Activated CD8-positive, alpha-beta T cell treated with anti-CD3 and anti-CD28 coated beads for 36 hours (primary cell): ENCODE results near the gene PIWIL4. TPM values are rescaled to one million over a fixed set of nuclear protein-coding genes. Genes with fewer than 3 reads are reported as not detected.

ENCODE experiments used
- ATAC-seq: fragments of 200-7000 bp; cut with Tn5 transposase; one replicate; pipeline ENCODE4 v1.10.0; 2021; ENCODE audit warnings: mild to moderate bottlenecking, moderate library complexity
- CTCF ChIA-PET: fragments of 350-600 bp; sonication (Branson Sonifier 250); formaldehyde crosslinking; loops from one replicate; lab custom pipeline; 2021; ENCODE audit warnings: antibody characterized with exemption; lab: Charles Lee
- POLR2A ChIA-PET: fragments of 350-600 bp; sonication (Branson Sonifier 250); formaldehyde crosslinking; loops from one replicate; lab custom pipeline; 2021; ENCODE audit warnings: antibody characterized with exemption; lab: Charles Lee
- DNase-seq: peaks from one replicate; pipeline ENCODE4 v3.0.0-alpha.2; 2020
- H3K27ac Mint-ChIP-seq: one replicate; pipeline ENCODE4 v1.8.0; 2021; ENCODE audit warnings: mild to moderate bottlenecking, mixed read lengths
- H3K27me3 Mint-ChIP-seq: one replicate; pipeline ENCODE4 v1.8.0; 2021; ENCODE audit warnings: mixed read lengths
- H3K36me3 Mint-ChIP-seq: one replicate; pipeline ENCODE4 v1.8.0; 2021; ENCODE audit warnings: low read depth, mixed read lengths
- H3K4me1 Mint-ChIP-seq: one replicate; pipeline ENCODE4 v1.8.0; 2021; ENCODE audit warnings: low read depth, mixed read lengths
- H3K4me3 Mint-ChIP-seq: one replicate; pipeline ENCODE4 v1.8.0; 2021; ENCODE audit warnings: mild to moderate bottlenecking, moderate library complexity, mixed read lengths
- H3K9me3 Mint-ChIP-seq: one replicate; pipeline ENCODE4 v1.8.0; 2021; ENCODE audit warnings: mixed read lengths
- intact Hi-C: fragments of 100-400 bp; cut with micrococcal nuclease; formaldehyde crosslinking; loops from one replicate; pipeline ENCODE4 v1.10.0; 2022
- total RNA-seq, 2 experiments: library from RNA; stranded (reverse); gene quantifications; one replicate each; pipeline ENCODE4 v1.2.3, GENCODE V29; 2021
- TF ChIP-seq, protein P1 (sequence below): fragments of 200-600 bp; IDR thresholded peaks from one replicate; pipeline ENCODE4 v1.8.0; 2022; ENCODE audit warnings: antibody characterized with exemption, mild to moderate bottlenecking

Gene PIWIL4
- total RNA-seq, 2 experiments from 2014 or later, result 0.36 to 0.50 TPM

DNA sequence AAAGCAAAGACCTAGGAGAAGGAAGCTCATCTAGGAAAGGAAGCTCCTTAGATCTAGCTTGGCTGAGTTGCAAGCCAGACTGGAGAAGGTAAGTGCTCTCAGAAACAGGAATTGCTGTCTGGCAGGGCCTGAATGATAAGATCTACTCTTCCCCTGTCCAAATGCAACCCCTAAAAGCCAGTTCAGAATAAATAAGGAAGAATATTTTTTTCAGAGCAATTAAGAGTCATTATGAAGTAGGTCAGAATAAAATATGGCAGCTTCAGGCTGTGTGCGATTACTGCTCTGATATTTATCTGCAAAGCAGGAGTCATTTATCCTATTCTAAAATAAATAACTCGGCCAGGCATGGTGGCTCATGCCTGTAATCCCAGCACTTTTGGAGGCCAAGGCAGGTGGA, 82.1 kb downstream of the PIWIL4 start:
- no peaks in the 10 kb centered on the region for H3K36me3 Mint-ChIP-seq
- no peak for ATAC-seq
- TF ChIP-seq, protein P1, sequence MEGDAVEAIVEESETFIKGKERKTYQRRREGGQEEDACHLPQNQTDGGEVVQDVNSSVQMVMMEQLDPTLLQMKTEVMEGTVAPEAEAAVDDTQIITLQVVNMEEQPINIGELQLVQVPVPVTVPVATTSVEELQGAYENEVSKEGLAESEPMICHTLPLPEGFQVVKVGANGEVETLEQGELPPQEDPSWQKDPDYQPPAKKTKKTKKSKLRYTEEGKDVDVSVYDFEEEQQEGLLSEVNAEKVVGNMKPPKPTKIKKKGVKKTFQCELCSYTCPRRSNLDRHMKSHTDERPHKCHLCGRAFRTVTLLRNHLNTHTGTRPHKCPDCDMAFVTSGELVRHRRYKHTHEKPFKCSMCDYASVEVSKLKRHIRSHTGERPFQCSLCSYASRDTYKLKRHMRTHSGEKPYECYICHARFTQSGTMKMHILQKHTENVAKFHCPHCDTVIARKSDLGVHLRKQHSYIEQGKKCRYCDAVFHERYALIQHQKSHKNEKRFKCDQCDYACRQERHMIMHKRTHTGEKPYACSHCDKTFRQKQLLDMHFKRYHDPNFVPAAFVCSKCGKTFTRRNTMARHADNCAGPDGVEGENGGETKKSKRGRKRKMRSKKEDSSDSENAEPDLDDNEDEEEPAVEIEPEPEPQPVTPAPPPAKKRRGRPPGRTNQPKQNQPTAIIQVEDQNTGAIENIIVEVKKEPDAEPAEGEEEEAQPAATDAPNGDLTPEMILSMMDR, result no peak
- no peaks in the 10 kb centered on the region for H3K4me1 Mint-ChIP-seq
- intact Hi-C loops, result no loop called here
- H3K4me3 Mint-ChIP-seq, result no peak overlapping the region
- no peaks in the 10 kb centered on the region for H3K9me3 Mint-ChIP-seq
- no peak for DNase-seq
- H3K27ac Mint-ChIP-seq, result no peak overlapping the region
- POLR2A ChIA-PET, result no interaction called here
- CTCF ChIA-PET, result interaction anchor here (1.5 kb wide), 1 partner anchor 26 kb away, joined by 6 read pairs; no protein-coding TSS in a partner anchor
- H3K27me3 Mint-ChIP-seq, result no peaks in the 10 kb centered on the region

DNA sequence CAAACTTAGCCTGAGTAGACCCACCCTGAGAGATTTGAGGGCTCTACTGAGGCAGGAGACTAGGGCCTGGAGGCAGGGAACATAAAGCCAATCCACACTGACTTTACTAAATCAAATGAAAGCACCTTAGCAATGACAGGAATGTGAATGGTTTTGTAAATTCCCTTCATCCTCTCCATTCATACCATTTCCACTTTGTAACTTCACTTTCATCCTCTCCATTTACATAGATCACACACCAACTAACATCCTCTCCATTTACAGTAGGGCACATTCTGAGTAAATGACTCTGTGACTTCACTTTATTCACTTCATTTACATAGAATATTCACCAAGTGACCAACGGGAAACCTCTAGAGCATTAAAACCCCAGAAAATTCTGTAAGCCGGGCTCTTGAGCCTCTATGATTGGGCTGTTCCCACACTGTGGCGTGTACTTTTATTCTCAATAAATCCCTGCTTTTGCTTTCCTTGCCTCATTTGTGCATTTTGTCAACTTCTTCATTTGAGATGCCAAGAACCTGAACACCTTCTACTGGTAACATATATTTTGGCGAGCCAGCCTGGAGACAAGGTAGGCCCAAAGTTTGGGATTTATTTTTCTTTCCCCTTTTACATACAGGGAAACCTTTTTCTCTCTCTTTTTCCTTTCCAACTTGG, 82.9 kb downstream of the PIWIL4 start:
- H3K4me3 Mint-ChIP-seq, result no peak overlapping the region
- H3K9me3 Mint-ChIP-seq, result no peaks in the 10 kb centered on the region
- TF ChIP-seq, protein P1, result no peak
- ATAC-seq (no peak), DNase-seq (no peak)
- ChIA-PET POLR2A (no interaction called here), CTCF (interaction anchor here (1.5 kb wide), 1 partner anchor 27 kb away, joined by 6 read pairs; no protein-coding TSS in a partner anchor)
- no peaks in the 10 kb centered on the region for H3K27me3 Mint-ChIP-seq
- no peaks in the 10 kb centered on the region for H3K4me1 Mint-ChIP-seq
- H3K27ac Mint-ChIP-seq, result no peak overlapping the region
- H3K36me3 Mint-ChIP-seq, result no peaks in the 10 kb centered on the region
- intact Hi-C loops, result no loop called here

DNA sequence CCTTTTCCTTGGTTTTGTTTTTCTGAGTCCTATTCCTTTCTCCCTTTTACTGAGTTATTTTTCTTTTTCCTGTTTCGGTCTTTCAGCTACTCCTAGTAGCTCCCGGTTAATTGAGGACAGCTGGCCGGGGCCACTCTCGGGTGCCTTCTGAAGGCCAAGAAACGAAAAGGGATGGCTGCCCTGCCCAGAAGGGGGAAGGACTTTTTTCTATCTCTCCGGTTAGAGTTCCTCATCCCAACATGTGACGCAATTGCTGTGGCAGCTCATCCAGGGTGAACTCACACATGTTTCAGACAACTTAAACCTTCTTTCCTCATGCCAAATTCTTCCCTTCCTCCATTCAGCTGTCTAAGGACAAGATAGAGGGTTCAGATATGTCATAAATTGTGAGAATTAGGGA, 83.6 kb downstream of the PIWIL4 start:
- Mint-ChIP-seq H3K36me3 (no peaks in the 10 kb centered on the region), H3K4me1 (no peaks in the 10 kb centered on the region), H3K9me3 (no peaks in the 10 kb centered on the region), H3K4me3 (no peak overlapping the region), H3K27me3 (no peaks in the 10 kb centered on the region), H3K27ac (no peak overlapping the region)
- intact Hi-C loops, result no loop called here
- DNase-seq (no peak), ATAC-seq (no peak)
- ChIA-PET POLR2A (no interaction called here), CTCF (no interaction called here)
- TF ChIP-seq, protein P1, result no peak

DNA sequence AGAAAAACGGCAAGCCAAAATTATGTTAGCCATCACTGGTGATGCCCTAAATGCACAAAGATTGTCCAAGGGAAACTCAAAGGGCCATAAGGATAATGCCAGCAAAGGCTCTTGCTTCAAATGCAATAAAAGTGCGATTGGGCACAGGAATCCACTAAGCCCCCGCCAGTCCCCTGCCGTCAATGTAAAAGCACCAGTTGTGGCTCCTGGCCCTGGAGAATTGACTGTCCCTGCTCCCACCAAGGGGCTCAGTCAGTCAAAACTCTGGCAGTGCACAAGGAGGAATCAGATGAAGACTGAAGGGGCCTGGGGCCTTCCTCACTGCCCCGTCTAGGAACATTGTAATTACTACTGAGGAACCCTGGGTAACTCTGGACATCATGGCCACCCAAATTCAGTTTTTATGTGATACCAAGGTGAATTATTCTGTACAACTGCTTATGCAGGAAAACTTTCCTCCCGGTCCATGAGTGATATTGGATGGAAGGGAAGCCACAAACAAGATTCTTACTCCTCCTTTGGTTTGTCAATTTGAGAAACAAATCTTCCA, 85.6 kb downstream of the PIWIL4 start:
- H3K27me3 Mint-ChIP-seq, result no peaks in the 10 kb centered on the region
- no peak overlapping the region for H3K4me3 Mint-ChIP-seq
- intact Hi-C loops, result no loop called here
- H3K4me1 Mint-ChIP-seq, result no peaks in the 10 kb centered on the region
- ChIA-PET CTCF (no interaction called here), POLR2A (no interaction called here)
- DNase-seq (no peak), ATAC-seq (no peak)
- no peaks in the 10 kb centered on the region for H3K36me3 Mint-ChIP-seq
- no peak overlapping the region for H3K27ac Mint-ChIP-seq
- H3K9me3 Mint-ChIP-seq, result no peaks in the 10 kb centered on the region
- TF ChIP-seq, protein P1, result no peak

DNA sequence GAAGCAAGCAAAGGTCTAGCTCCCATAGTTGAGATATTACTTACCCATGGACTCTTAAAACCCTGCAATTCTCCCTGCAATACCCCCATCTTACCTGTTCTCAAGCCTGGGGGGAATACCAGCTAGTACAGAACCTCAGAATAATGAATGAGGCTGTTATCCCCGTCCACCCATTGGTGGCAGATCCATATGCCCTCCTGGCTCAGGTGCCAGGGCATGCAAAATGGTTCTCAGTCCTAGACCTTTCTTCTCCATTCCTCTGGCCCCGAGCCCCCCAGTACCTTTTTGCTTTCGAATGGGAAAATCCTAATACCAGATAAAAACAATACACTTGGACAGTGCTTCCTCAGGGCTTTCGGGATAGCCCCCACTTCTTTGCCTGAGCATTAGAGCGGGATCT, 86.4 kb downstream of the PIWIL4 start:
- CTCF ChIA-PET, result no interaction called here
- H3K27ac Mint-ChIP-seq, result no peak overlapping the region
- H3K9me3 Mint-ChIP-seq, result no peaks in the 10 kb centered on the region
- no peaks in the 10 kb centered on the region for H3K27me3 Mint-ChIP-seq
- intact Hi-C loops, result no loop called here
- POLR2A ChIA-PET, result no interaction called here
- no peak for DNase-seq
- no peak overlapping the region for H3K4me3 Mint-ChIP-seq
- H3K4me1 Mint-ChIP-seq, result no peaks in the 10 kb centered on the region
- no peaks in the 10 kb centered on the region for H3K36me3 Mint-ChIP-seq
- ATAC-seq, result no peak
- TF ChIP-seq, protein P1, result no peak
